KMS-11 (cell line): ENCODE data around the gene RNF34.
A peak's percentile ranks its signal among the peaks of the same experiment; 100 is the strongest.

Source experiments
- H2AFZ ChIP-seq: fragments of 200-600 bp; sonication (generic); 2 replicates; pipeline ENCODE4 v1.6.1; 2016; ENCODE audit warnings: antibody characterized with exemption, mixed run types, low read depth
- H3K27ac ChIP-seq: fragments of 200-600 bp; sonication (generic); 2 replicates; pipeline ENCODE4 v1.6.1; 2016; ENCODE audit warnings: mild to moderate bottlenecking, mixed run types
- H3K27me3 ChIP-seq: fragments of 200-600 bp; sonication (generic); 2 replicates; pipeline ENCODE4 v1.6.1; 2017; ENCODE audit warnings: mild to moderate bottlenecking, low read depth, mixed run types, moderate library complexity; ENCODE audit not compliant: insufficient read depth
- H3K36me3 ChIP-seq: fragments of 200-600 bp; sonication (generic); 2 replicates; pipeline ENCODE4 v1.6.1; 2017; ENCODE audit warnings: mild to moderate bottlenecking, mixed run types; ENCODE audit not compliant: insufficient read depth
- H3K4me1 ChIP-seq: fragments of 200-600 bp; sonication (generic); 2 replicates; pipeline ENCODE4 v1.6.1; 2016; ENCODE audit warnings: mild to moderate bottlenecking, low read depth, mixed run types; ENCODE audit not compliant: poor library complexity, severe bottlenecking
- H3K4me2 ChIP-seq: fragments of 200-600 bp; sonication (generic); 2 replicates; pipeline ENCODE4 v1.7.0; 2016; ENCODE audit warnings: mild to moderate bottlenecking, mixed run types
- H3K4me3 ChIP-seq: fragments of 200-600 bp; sonication (generic); IDR thresholded peaks from 2 replicates; pipeline ENCODE4 v1.6.1; 2017; ENCODE audit warnings: low read depth, low read length, mixed read lengths; ENCODE audit not compliant: insufficient read depth
- H3K79me2 ChIP-seq: fragments of 200-600 bp; sonication (generic); 2 replicates; pipeline ENCODE4 v1.6.1; 2016; ENCODE audit warnings: low read depth, mixed run types; ENCODE audit not compliant: insufficient read depth
- H3K9ac ChIP-seq: fragments of 200-600 bp; sonication (generic); 2 replicates; pipeline ENCODE4 v1.6.1; 2016; ENCODE audit warnings: mild to moderate bottlenecking, mixed run types
- H4K20me1 ChIP-seq: fragments of 200-600 bp; sonication (generic); 2 replicates; pipeline ENCODE4 v1.6.1; 2016; ENCODE audit warnings: mild to moderate bottlenecking, mixed run types; ENCODE audit not compliant: insufficient read depth
- TF ChIP-seq, protein P1 (sequence below): fragments of 200-600 bp; sonication (generic); conservative IDR thresholded peaks from 2 replicates; pipeline ENCODE4 v1.6.1; 2017; ENCODE audit warnings: low read depth, mild to moderate bottlenecking, antibody characterized with exemption, low read length, moderate library complexity, mixed read lengths

RNF34 gene

DNA sequence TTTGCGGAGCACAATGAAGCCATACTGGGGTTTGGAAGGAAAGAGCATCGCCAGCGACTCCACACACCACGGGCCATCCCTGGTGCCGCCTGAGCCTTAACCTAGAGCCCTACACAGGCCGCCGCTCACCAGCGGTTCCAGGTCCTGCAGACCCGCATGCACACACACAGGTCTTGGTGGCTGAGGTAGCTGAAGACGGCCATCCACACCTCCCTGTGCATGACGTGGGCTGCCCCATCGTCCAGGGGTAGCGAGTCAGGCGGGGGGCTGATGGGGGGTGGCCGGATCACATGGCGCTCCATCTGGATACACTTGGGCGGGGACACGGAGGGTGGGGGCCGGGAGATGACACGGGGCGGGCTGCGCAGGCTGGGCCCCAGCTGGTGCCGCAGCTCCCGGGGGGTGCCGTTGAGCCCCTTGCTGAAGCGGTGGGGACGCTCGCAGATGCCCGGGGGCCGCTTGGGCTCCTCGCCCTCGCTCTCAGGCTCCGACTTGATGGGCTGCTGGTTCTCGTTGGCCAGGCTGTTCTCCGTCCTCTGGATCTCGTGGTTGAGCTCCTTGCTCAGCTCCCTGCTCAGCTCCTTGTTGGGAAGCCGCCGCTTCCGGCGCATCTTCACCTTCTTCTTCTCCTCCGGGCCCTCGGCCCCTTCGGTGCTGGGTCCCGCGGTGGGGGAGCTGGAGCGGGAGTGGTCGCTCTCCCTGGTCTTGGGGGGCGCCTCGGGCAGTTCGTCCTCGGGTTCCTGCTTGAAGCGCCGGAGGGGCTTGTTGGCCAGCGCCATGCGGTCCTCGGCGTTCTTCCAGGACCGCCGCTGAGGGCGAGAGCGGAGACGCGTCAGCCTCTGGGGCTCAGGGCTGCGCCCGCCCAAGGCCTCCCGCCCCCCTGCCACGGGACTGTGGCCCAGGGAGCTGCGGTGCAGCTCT, 42.4 kb downstream of the RNF34 start:
- H4K20me1 ChIP-seq, result no peaks in the 10 kb centered on the region
- no peak overlapping the region for H3K4me3 ChIP-seq
- no peaks in the 10 kb centered on the region for H3K4me1 ChIP-seq
- H3K79me2 ChIP-seq, result no peaks in the 10 kb centered on the region
- H3K36me3 ChIP-seq, result no peaks in the 10 kb centered on the region
- H3K4me2 ChIP-seq, result no peak overlapping the region
- no peak overlapping the region for H2AFZ ChIP-seq
- no peaks in the 10 kb centered on the region for H3K27me3 ChIP-seq
- H3K9ac ChIP-seq, result no peak overlapping the region
- TF ChIP-seq, protein P1, sequence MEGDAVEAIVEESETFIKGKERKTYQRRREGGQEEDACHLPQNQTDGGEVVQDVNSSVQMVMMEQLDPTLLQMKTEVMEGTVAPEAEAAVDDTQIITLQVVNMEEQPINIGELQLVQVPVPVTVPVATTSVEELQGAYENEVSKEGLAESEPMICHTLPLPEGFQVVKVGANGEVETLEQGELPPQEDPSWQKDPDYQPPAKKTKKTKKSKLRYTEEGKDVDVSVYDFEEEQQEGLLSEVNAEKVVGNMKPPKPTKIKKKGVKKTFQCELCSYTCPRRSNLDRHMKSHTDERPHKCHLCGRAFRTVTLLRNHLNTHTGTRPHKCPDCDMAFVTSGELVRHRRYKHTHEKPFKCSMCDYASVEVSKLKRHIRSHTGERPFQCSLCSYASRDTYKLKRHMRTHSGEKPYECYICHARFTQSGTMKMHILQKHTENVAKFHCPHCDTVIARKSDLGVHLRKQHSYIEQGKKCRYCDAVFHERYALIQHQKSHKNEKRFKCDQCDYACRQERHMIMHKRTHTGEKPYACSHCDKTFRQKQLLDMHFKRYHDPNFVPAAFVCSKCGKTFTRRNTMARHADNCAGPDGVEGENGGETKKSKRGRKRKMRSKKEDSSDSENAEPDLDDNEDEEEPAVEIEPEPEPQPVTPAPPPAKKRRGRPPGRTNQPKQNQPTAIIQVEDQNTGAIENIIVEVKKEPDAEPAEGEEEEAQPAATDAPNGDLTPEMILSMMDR, result no peak
- H3K27ac ChIP-seq, result no peak overlapping the region

DNA sequence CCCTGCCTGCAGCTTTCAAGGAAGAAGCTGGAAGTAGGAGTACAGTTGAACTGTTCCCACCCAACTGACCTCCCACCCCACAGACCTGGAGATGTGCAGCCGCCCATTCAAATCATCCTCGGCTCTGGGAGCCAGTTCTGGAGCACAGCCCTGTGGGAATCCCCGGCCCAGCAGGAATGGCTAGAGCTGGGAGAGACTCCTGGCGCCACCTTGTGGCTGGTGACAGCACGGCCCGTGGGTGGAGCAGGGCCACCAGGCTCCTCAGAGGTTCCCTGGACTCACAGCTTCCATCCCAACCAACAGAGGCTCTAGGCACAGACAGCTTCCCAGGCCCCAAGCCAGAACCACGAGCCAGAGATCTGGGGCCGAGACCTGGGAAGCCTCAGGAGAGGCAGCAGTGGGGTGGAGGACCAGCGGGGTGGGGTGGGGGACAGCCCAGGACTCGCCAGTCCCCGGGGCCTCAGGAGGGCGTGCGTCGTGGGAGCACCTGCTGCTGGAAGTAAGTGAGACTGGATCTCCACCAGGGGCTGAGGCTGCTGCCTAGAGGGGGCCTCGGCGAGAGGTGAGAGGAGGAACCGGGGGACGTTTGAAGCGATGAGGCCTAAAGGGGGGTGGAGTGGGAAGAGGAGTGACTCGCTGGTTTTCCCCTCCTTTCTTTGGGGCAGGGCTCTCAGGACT, 43.4 kb downstream of the RNF34 start:
- Histone ChIP-seq H3K36me3 (no peaks in the 10 kb centered on the region), H3K79me2 (no peaks in the 10 kb centered on the region), H3K27ac (no peak overlapping the region), H4K20me1 (no peaks in the 10 kb centered on the region), H3K4me2 (no peak overlapping the region), H2AFZ (no peak overlapping the region), H3K9ac (no peak overlapping the region), H3K4me1 (no peaks in the 10 kb centered on the region), H3K4me3 (no peak overlapping the region), H3K27me3 (no peaks in the 10 kb centered on the region)
- TF ChIP-seq, protein P1, result peak; percentile 74

DNA sequence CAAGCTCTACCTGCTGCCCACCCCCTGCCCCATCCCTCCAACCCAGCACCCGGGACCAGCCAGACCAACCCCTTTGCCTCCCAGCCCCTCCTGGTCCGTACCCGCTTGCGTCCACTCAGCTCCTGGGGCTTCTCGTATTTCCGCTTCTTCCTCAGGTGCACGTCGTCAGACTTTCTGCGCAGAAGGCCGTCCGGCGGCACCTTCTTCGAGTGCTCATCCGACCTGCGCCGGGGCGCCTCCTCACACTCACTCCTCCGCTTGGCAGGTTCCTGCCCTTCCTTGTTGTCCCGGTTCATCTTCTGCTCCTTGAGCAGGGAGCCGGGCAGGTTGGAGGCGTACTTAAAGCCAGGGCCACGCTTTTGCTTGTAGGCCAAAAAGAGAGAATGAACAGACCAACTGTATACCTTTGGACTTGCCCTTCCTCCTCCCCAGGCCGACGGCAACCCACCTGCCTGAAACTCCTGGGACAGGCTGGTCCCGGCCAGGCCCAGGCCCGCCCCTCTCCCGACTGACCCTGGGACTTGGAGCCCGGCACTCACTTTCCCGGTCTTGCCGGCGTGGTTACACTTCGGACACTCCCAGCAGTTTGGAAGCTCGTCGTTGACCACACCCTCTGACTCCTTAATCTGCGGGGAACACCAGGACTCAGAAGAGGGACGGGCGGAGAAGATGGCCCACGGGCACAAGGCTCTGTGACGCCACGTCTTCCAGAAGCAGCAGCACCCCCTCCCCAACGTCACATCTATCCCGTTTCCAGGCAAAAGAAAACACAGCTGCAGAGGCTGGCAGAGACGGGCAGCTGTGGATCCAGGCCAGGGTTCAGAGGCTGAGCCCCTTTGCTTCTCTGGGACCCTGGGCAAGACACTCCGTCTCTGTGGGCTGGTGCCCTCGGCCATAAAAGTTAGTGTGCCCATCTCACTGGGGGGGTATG, 44.3 kb downstream of the RNF34 start:
- Histone ChIP-seq H3K4me1 (no peaks in the 10 kb centered on the region), H3K4me2 (no peak overlapping the region), H4K20me1 (no peaks in the 10 kb centered on the region), H3K36me3 (no peaks in the 10 kb centered on the region), H3K27me3 (no peaks in the 10 kb centered on the region), H3K4me3 (no peak overlapping the region), H3K9ac (no peak overlapping the region), H3K79me2 (no peaks in the 10 kb centered on the region), H3K27ac (no peak overlapping the region), H2AFZ (no peak overlapping the region)
- TF ChIP-seq, protein P1, result no peak

DNA sequence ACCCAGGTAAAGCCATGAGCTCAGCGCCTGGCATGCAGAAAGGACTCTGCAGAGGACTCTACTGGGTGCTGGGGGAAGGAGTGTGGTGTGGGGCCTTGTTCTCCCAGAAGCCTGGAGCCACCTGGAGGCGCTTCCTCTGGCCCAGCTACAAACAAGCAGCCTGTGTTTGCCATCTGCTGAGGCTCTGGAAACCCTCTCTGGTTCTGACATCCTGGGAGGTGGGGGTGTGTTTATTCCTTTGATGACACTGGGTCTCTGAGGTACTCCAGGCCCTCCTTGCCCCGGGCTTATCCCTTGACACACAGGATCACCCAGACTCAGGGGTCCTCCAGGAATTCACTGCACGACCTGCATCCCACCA, 44.9 kb downstream of the RNF34 start:
- Histone ChIP-seq H3K36me3 (no peaks in the 10 kb centered on the region), H3K79me2 (no peaks in the 10 kb centered on the region), H4K20me1 (no peaks in the 10 kb centered on the region)

More for the DNA sequence above, 44.9 kb downstream of the RNF34 start:
- Histone ChIP-seq H3K4me2 (no peak overlapping the region), H3K27ac (no peak overlapping the region), H3K4me1 (no peaks in the 10 kb centered on the region), H3K9ac (no peak overlapping the region), H3K27me3 (no peaks in the 10 kb centered on the region), H3K4me3 (no peak overlapping the region), H2AFZ (no peak overlapping the region)
- TF ChIP-seq, protein P1, result no peak
